ENCODE data around the gene SERF2. TPM values are rescaled to one million over a fixed set of nuclear protein-coding genes. Genes with fewer than 3 reads are reported as not detected.
A peak's percentile ranks its signal among the peaks of the same experiment; 100 is the strongest.

Gene SERF2
- total and polyA plus RNA-seq, 2 of the 13 experiments (the other 11 are each of a cell fraction or from before 2014, with no cell fraction given): 811 to 1,257 TPM

DNA sequence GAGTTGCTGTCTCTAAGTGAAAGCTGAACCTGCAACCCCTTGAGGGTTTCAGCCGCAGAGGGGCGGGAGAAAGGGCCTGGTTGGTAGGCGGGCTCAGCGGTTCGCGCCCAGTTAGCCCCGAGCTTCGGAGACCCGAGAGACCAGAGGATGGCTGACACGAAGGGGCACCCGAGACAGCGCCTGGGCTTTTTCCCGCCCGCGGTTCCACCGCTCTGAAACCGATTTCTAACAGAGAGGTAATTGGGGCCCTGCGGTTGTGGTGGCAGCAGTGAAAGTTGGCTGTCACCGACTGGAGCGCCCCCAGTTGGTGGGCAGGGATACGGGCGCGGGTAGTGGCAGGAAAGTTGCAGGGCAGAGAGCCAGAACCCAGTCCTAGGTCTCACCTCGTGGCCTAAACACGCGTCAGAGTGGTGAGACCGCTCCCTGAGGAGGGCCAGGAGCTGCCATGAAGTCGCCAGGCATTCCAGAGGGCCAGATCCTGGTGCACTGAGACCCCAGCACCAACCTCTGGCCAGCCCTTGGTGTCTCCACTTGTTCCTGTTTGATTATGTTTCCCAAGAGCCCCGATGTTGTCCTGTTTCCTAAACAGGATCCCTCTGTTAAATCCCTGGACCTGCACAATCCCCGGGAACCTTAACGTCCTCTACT, 14.7 kb upstream of the SERF2 start (continued):
- TF ChIP-seq, protein P1, sequence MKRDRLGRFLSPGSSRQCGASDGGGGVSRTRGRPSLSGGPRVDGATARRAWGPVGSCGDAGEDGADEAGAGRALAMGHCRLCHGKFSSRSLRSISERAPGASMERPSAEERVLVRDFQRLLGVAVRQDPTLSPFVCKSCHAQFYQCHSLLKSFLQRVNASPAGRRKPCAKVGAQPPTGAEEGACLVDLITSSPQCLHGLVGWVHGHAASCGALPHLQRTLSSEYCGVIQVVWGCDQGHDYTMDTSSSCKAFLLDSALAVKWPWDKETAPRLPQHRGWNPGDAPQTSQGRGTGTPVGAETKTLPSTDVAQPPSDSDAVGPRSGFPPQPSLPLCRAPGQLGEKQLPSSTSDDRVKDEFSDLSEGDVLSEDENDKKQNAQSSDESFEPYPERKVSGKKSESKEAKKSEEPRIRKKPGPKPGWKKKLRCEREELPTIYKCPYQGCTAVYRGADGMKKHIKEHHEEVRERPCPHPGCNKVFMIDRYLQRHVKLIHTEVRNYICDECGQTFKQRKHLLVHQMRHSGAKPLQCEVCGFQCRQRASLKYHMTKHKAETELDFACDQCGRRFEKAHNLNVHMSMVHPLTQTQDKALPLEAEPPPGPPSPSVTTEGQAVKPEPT (CRISPR knock-in tag; IDR thresholded peaks at IDR 0.05; ENCODE audit: low read depth): 0 out of 2 replicates have a peak, but pooled peaks have one; percentile 39
- TF ChIP-seq ARHGAP35 (CRISPR knock-in tag; IDR thresholded peaks at IDR 0.05; ENCODE audit: borderline replicate concordance) (peak; percentile 46; the same call in 1 of the 2 replicates), ZNF782 (CRISPR knock-in tag; IDR thresholded peaks at IDR 0.05; ENCODE audit: borderline replicate concordance) (peak; percentile 86; the same call in 1 of the 2 replicates), GATAD2A (CRISPR knock-in tag; IDR thresholded peaks at IDR 0.05) (peak; percentile 46; the same call in 1 of the 2 replicates), ZNF503 (CRISPR knock-in tag; IDR thresholded peaks at IDR 0.05) (0 out of 2 replicates have a peak, but pooled peaks have one; percentile 55), ZNF34 (CRISPR knock-in tag; IDR thresholded peaks at IDR 0.05; ENCODE audit: borderline replicate concordance) (no peak; the same call in 1 of the 2 replicates), MEIS1 (CRISPR knock-in tag; IDR thresholded peaks at IDR 0.05; ENCODE audit: borderline replicate concordance) (peak; percentile 61), ZNF556 (CRISPR knock-in tag; IDR thresholded peaks at IDR 0.05; ENCODE audit: borderline replicate concordance) (peak; percentile 86), ZNF329 (CRISPR knock-in tag; IDR thresholded peaks at IDR 0.05; ENCODE audit: low read depth) (no peak; the same call in 1 of the 2 replicates), MAX (IDR thresholded peaks at IDR 0.05) (peak; percentile 85), HOXD1 (CRISPR knock-in tag; IDR thresholded peaks at IDR 0.05) (peak; percentile 22; the same call in 1 of the 2 replicates), ZNF773 (CRISPR knock-in tag; IDR thresholded peaks at IDR 0.05; ENCODE audit: borderline replicate concordance) (peak; percentile 79; the same call in 1 of the 2 replicates), ZFP82 (CRISPR knock-in tag; IDR thresholded peaks at IDR 0.05; ENCODE audit: borderline replicate concordance) (peak; percentile 84; the same call in 1 of the 2 replicates), PRPF4 (IDR thresholded peaks at IDR 0.05; ENCODE audit: low read depth, low read length, poor library complexity, severe bottlenecking) (no peak), ZNF343 (CRISPR knock-in tag; IDR thresholded peaks at IDR 0.05) (peak; percentile 44; the same call in 1 of the 2 replicates), ZNF251 (CRISPR knock-in tag; IDR thresholded peaks at IDR 0.05) (0 out of 2 replicates have a peak, but pooled peaks have one; percentile 65), ZNF256 (CRISPR knock-in tag; conservative IDR thresholded peaks at IDR 0.05) (peak; percentile 73; the same call in 1 of the 2 replicates), SAP130 (CRISPR knock-in tag; IDR thresholded peaks at IDR 0.05; ENCODE audit: low read depth) (peak; percentile 64)
- TF ChIP-seq, protein P2, sequence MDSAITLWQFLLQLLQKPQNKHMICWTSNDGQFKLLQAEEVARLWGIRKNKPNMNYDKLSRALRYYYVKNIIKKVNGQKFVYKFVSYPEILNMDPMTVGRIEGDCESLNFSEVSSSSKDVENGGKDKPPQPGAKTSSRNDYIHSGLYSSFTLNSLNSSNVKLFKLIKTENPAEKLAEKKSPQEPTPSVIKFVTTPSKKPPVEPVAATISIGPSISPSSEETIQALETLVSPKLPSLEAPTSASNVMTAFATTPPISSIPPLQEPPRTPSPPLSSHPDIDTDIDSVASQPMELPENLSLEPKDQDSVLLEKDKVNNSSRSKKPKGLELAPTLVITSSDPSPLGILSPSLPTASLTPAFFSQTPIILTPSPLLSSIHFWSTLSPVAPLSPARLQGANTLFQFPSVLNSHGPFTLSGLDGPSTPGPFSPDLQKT (CRISPR knock-in tag; IDR thresholded peaks at IDR 0.05; ENCODE audit: borderline replicate concordance): 0 out of 2 replicates have a peak, but pooled peaks have one; percentile 8
- TF ChIP-seq, protein P3, sequence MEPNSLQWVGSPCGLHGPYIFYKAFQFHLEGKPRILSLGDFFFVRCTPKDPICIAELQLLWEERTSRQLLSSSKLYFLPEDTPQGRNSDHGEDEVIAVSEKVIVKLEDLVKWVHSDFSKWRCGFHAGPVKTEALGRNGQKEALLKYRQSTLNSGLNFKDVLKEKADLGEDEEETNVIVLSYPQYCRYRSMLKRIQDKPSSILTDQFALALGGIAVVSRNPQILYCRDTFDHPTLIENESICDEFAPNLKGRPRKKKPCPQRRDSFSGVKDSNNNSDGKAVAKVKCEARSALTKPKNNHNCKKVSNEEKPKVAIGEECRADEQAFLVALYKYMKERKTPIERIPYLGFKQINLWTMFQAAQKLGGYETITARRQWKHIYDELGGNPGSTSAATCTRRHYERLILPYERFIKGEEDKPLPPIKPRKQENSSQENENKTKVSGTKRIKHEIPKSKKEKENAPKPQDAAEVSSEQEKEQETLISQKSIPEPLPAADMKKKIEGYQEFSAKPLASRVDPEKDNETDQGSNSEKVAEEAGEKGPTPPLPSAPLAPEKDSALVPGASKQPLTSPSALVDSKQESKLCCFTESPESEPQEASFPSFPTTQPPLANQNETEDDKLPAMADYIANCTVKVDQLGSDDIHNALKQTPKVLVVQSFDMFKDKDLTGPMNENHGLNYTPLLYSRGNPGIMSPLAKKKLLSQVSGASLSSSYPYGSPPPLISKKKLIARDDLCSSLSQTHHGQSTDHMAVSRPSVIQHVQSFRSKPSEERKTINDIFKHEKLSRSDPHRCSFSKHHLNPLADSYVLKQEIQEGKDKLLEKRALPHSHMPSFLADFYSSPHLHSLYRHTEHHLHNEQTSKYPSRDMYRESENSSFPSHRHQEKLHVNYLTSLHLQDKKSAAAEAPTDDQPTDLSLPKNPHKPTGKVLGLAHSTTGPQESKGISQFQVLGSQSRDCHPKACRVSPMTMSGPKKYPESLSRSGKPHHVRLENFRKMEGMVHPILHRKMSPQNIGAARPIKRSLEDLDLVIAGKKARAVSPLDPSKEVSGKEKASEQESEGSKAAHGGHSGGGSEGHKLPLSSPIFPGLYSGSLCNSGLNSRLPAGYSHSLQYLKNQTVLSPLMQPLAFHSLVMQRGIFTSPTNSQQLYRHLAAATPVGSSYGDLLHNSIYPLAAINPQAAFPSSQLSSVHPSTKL (CRISPR knock-in tag; IDR thresholded peaks at IDR 0.05): no peak; the same call in 1 of the 2 replicates

All from HepG2 (cell line).